ENCODE results near the gene MYT1.

Gene MYT1

DNA sequence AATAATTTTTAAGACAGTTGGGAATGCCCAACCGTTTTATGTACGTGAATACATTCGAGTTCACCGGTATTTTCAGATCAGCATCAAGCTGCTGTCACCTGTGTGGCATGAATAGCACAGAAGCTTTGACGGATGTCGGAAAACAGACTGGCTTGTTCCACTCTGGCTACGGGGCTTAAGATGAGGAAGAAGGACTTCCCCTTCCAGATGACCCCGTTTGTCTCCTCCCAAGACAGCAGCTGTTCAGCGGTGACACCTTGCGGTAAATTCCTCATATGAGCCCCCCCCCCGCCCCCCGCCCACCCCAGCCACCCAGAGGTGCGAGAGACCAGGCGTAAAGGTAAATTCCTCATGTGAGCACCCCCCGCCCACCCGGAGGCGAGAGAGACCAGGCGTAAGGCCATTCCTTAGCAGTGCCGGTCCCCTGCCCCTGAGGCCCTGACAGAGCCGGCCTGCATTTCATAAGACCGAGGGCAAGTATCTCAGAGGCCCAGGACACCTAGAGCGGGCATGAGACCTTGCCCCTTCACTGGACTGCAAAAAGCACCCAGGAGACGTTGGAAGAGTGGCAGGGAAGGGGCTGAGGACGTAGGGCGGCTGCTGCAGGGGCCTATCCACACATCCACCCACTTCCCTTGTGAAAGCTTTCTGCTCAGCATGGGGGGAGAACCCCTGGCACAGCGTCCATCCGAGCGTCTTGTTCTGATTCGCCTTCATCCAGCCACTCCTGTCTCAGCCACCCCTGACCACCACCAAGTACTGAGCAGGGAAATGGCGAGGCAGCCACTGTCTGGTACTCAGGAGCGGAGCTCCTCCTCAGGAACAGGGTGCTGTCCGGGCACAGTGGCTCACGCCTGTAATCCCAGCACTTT lies 84.0 kb downstream of the MYT1 start:
- DNase-seq (ENCODE audit: low read depth) = no peak

DNA sequence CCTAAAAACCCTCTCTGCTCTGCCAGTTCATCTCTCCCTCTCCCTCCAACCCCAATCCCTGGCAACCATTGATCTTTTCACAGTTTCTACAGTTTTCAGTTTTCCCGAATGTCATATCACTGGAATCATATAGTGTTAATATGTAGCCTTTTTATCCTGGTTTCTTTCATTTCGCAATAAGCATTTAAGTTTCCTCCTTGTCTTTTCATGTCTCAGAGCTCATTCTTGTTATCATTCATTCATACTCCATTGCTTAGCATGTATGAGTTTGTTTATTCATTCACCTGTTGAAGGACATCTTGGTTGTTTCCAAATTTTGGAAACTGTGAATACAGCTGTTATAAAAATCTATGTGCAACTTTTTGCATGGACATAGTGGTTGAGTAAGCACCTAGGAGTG lies 85.8 kb downstream of the MYT1 start:
- DNase-seq (ENCODE audit: low read depth) = no peak

DNA sequence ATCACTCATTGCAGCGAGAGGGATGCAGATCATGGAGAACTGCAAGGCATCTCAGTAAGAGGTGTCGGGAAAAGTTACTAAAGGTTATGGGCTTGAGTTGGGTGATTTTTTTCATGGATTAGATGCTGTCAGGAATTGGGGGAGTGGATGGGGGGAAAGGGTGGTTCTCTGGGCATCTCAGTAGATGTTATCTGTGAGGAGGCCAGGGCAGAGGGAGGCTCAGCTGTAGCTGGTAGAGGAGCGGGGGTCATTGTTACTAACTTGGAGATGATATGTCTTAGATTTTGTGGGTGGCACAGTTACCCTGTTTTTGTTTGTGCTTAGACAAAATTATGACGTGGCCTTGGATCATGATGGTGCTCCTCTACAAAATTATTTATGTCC lies 88.7 kb downstream of the MYT1 start:
- no peak for DNase-seq (ENCODE audit: low read depth)

DNA sequence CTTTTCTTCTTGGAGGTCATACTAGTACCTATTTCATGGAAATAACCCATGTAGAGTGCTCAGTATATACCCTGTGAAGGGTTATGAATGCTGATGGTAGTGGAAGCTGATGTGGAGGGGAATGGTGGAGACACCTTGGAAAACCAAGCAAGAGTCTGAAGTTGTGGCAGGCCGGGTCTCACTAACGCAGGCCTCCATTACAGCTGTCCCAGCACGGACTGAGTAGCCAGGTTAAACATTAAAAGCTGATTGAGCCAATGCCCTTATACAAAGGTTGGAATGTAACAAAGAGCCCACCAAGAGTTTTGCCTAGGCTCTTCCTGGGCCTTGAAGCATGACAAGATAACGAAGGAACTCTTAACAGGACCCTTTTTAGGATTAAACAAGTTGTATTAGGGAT lies 89.2 kb downstream of the MYT1 start:
- no peak for DNase-seq (ENCODE audit: low read depth)

DNA sequence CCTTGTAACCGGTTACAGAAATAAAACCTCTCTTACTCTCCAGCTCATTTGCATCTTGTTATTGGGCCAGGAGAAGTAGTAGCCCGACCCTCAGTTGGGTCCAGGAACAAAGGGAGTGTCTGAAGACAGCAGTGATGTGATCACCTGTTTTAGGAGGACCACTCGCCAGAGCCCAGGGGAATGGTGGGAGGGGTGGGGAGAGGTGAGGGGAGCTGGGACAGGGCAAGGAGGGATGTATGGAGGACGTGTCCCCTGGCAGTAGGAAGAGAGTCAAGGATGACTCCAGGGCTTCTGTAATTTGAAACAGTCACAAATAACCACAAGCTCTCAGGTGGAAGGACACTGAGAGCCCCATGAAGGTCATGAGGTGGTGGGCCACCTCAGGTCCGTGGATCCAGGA lies 89.9 kb downstream of the MYT1 start:
- no peak for DNase-seq (ENCODE audit: low read depth)

DNA sequence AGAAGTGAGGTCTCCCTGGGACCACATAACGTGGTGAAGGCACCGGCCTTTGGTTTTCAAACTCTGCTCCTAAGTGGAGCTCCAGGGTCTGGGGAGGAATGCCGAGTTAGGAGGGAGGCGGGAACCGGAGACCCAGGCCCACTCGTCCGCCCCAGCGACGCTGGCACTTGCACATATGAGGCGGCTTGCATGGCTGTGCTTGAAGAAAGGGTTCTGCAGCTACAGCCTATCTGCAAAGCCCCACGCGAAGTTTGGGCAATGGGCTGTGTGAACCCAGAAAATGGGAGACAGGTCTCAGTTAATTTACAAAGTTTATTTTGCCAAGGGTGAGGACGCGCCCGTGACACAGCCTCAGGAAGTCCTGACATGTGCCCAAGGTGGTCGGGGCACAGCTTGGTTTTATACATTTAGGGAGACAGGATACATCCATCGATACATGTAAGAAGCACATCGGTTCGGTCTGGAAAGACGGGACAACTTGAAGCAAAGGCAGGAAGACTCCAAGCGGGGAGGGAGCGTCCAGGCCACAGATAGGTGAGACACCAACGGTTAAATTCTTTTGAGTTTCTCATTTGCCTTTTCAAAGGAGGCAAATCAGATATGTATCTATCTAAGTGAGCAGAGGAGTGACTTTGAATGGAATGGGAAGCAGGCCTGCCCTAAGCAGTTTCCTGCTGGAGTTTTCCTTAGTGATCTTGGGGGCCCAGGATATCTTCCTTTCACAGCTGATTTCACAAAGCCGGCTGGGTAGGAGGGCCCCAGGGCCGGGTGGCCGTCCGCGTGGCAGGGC lies 90.5 kb downstream of the MYT1 start:
- no peak for DNase-seq (ENCODE audit: low read depth)

DNA sequence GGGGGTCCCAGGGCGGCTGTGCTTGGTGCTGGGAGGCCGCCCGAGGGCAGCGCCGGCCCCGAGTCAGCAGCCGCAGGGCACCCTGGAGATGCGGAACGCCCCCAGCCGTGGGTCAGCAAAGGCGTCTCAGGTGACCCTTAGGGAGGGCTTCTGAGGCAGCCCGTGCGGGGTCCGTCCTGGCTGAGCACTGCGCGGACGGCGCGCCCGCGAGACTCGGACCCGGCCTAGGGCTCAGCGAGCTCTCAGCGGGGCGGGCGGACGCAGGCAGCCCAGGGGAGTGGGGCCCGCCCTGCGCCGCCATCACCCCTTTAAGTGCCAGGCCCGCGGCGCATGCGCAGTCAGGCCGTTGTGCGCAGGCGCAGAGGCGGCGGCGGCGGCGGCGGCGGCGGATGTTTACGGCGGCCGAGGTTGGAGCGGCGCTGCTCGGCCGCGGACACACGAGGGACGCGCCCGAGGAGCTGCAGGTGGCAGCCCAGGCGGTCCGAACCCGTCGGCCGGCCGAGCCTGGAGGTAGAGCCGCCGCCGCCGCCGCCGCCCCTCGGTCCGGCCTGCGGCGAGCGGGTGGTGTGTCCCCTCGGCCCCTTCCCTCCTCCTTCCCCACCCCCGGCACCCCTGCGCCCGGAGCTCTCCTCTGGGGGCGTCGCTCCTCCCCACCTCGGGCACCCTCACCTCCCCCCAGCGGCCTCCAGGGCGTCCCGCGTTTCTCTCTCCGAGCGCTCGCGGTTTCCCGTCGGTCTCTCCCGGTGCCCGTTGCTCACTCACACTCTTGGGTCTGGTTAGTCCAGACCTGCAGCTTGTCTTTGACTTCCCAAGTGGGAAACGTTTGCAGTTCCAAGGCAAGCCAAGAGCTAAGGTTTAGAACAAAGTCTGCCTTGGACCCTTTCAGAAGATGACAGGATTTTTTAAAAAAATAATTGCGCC lies 91.4 kb downstream of the MYT1 start, which contains the start of gene PCMTD2:
Gene PCMTD2, plus strand, starts transcription at position 388 of the 921 bp plus-strand sequence. CDS start 4,218 bp downstream, outside the sequence.
- no peak for DNase-seq (ENCODE audit: low read depth)

DNA sequence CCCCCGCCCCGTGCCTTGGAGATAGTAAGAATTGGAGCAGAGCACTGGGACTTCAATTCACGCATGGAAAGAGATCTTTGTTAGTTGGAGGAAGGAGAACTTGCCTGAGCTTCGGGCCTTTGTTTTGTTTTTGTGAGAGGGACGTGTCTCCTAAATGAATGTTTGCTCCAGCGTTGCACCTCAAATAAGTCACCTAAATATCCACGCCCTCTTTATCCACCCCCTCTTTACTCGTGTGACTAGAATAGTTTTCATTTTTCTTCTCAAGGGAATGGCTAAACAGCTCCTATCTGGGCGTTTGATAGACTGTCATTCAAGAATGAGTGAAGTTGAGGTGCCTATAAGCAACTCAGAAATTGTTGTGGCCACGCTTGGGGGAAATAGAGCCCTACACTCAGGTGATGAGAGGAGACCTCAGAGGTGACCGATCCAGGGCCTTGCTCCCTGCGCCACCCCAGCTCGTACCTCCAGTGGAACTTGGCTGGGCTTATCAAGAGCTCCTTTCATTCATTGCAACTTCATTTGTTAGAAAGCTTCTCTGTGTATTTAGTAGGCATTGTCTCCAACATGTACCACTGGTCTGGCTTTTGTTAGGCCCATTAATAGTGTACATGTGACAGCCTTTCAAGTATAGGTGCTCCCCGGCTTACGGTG lies 92.2 kb downstream of the MYT1 start:
- DNase-seq (ENCODE audit: low read depth) = no peak

DNA sequence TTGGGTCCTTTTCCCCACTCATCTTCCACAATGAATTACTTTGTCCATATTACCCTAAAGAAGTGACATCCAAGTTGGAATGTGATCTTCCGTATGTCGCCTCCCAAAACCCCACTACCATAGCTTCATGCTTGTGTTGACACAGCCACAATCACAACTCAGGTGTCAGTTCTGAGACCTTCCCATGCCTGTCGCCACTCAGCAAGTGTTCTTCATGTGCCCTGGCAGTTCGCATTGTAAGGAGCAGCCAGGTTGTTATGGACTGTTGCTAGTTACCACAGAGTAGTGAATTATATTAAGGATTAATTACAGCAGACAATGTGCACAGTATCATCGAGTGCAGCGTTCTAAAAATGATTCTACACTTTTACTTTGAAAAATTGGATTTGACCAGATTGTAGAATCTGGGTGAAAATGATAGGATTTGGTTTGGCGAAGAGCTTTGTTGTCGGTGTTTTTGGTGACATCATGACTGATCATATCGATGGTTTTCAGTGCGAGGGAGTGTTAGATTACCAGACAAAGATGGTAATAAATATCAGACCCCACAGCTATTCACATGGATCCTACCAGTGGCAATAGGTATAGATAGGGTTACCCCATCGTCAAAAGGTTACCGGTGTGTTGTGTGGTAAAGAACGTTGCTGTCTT lies 93.0 kb downstream of the MYT1 start:
- no peak for DNase-seq (ENCODE audit: low read depth)

DNA sequence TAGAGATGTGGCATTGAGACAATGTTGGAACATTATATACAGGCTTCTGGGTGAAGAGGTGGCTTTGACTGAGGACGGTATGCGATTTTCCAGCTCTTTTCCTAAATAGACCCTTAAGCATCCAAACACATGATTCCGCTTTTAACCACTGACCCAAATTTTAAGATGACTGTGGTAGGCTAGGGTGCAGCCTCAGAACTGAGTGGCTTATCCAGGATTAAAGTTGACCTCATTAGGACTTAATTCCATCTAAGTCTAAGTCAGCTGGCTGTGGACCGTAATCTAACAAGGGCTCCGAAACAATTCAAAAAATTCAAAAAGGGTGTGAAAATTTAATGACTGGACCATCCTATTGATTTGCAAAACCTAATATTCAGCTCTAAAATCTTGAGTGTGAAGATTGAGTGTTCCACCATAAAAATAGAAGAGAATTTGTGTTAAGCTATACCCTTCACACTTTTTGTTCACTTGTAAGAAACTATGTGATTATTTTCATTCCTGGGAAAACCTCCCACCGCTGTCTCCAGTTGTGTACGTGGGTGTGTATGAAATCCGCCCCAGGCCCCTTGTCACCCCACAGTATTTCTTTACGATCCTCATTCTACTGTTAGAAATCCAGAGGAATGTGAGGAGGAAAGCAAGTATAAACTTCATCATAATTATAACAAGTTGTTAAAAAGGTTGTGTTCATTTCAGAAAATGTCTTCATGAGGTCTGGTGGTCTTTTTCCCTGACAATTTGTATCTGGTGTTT lies 94.0 kb downstream of the MYT1 start:
- no peak for DNase-seq (ENCODE audit: low read depth)

DNA sequence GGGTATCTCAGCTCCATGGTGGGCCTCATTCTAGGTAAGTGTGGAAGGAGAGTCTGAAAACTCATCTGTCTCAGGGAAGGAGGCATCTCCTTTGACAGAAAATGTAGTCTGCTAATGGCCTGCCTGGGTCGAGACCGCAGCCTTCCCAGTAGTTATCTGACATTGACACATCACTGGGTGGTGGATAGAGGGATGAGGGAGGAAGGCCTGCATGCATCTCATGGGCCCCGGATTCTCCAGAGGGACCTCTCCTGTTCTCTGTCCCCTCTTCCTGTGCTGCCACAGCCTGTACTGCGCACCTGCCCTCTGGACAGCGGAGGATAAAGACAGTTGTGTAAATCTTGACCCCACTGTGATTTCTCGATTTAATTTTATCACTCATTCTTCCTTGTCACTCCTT lies 96.0 kb downstream of the MYT1 start:
- DNase-seq (ENCODE audit: low read depth) = no peak

DNA sequence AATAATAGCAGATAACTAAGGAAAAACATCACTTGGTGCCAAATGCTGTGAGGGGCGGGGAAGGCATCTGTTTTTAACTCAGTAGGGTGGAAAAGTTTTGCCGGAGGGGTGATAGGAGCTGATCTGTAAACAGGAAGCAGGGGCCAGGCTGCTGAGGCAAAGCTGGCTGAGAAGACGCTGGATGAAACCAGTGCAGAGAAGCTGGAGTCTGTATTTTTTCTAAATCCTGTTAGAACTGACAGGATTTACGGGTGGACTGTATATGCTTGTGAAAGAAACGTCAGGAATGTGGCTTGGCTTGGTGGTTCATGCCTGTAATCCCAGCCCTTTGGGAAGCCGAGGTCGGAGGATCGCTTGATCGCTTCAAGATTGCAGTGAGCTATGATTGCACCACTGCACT lies 96.9 kb downstream of the MYT1 start:
- DNase-seq (ENCODE audit: low read depth) = peak; percentile 11

DNA sequence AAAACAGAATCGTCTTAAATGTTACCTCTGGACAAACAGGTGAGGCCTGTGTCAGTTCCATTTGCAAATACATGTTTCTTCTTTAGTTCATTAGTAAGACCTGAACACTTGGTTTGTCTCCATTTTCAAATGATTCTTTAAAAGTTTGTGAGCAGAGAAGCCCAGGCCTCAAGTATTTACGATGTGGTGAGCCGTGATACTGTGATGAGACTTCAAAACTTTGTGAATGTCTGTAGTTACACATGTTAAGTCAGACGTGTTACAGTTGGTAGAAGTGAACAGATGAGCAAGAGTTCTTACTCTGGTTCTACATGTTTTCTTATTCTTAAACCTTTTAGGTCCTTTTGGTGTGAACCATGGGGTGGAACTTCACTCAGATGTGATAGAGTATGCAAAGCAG lies 99.8 kb downstream of the MYT1 start:
- DNase-seq (ENCODE audit: low read depth) = no peak

DNA sequence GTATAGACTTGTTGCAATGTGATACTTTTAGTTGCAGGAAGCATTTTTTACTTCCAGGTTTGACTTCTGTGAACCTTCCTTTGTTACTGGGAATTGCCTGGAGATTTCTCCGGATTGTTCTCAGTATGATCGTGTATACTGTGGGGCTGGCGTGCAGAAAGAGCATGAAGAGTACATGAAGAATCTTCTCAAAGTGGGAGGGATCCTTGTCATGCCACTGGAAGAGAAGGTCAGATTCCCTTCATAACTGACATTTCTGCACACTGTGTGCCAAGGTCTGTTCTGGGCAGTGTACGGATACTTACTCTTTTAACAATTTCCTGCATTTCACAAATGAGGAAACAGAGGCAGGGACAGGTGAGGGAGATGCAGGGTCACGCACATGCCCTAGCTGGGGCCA lies 100.9 kb downstream of the MYT1 start:
- DNase-seq (ENCODE audit: low read depth) = no peak

DNA sequence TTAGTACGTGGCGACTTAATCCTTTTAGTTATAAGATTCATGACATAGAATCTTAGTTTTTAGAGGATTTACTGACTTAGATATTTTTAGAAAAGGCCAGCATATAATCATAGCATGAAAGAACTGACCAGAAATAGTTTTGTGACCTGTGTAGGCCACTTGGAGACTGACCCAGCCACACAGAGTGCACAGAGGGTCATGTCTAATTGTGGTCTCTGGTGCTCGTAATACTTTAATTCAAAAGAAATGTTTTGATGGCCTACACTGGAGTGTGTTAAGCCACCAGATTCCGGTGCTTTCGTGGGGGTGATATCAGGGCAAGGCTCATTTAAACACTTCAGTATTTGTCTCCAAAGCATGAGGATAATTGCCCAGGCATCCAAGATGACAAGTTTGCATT lies 102.7 kb downstream of the MYT1 start:
- DNase-seq (ENCODE audit: low read depth) = no peak

DNA sequence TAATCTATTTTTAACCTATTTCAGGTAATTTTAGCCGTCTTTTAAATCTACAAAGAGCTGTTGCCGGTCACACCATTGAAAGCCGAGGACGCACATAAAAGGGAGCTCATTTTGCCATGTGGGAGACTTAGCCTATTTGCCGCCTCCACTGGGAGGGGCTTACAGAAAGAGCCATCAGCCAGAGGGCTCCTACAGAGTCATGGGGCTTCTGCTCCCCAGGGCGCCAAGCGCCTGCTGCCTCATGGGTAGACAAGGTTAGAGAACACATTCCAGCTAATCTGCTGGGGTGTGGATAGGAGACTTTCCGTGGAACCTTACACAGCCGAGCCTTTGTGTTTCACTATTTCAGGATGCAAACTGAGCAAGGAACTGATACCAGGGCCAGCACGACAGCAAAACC lies 103.9 kb downstream of the MYT1 start:
- DNase-seq (ENCODE audit: low read depth) = no peak

DNA sequence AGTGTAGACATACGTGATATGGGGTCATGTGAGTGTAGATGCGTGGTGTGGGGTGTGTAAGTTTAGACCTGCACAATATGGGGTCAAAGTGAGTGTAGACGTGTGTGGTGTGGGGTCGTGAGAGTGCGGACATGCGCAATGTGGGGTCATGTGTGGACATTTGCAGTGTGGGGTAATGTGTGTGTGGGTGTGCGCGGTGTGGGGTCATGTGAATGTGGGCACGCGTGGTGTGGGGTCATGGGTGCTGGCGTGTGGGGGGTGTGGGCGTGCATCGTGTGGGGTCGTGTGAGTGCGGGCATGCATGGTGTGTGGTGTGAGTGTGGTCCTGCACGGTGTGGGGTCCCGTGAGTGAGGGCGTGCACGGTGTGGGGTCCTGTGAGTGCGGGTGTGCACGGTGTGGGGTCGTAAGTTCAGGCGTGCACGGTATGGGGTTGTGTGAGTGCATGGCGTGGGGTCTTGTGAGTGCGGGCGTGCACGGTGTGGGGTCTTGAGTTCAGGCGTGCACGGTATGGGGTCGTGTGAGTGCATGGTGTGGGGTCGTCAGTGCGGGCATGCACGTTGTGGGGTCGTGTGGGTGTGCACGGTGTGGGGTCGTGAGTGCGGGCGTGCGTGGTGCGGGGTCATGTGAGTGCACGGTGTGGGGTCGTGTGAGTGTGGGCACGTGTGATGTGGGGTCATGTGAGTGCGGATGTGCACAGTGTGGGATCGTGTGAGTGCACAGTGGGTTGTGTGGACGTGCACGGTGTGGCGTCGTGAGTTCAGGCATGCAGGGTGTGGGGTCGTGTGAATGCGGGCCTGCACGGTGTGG lies 105.6 kb downstream of the MYT1 start:
- no peak for DNase-seq (ENCODE audit: low read depth)

DNA sequence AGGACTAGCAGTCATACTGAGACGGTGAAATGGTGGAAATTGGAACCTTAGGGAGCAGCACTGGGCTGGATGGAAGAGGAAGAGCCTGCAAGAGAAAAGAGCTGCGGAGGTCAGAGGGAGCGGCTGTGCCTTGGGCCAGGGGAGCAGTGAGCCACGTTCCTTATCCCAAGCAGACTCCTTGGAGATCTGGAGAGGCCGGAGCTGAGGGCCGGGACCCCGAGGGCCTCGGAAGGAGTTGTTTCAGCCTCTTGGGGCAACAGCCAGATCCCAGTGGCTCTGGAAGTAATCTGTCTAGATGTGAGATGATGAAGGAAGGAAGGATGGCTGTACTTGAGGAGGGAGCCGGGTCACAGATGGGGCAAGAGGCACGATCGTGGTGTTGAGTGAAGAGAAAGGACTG lies 107.4 kb downstream of the MYT1 start:
- DNase-seq (ENCODE audit: low read depth) = no peak

DNA sequence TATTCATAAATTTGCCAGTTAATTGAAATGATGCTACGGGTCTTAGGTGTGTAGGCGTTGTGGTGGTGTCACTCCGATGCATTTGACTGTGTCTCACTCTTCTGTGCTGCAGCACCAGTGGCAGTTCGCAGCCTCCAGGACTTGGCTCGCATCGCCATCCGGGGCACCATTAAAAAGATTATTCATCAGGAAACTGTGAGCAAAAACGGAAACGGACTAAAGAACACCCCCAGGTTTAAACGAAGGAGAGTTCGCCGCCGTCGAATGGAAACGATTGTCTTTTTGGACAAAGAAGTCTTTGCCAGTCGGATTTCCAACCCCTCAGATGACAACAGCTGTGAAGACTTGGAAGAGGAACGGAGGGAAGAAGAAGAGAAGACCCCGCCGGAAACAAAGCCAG lies 108.9 kb downstream of the MYT1 start:
- no peak for DNase-seq (ENCODE audit: low read depth)

DNA sequence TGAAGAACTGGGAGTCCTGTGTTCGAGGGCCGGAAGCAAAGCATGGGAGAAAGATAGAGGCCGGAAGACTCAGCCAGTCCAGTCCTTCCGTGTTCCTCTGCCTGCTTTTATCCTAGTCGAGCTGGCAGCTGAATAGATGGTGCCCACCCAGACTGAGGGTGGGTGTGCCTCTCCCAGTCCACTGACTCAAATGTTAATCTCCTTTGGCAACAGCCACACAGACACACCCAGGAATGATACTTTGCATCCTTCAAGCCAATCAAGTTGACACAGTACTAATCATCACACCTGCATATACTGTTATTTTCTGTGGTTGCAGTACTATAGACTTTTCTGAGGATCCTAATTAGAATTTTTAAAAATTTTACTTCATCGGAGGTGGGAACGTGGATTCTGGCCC lies 112.6 kb downstream of the MYT1 start:
- DNase-seq (ENCODE audit: low read depth) = no peak

All from non-pigmented ciliary epithelial cell (primary cell).